HS-27A (cell line): ENCODE results near the gene VSTM1.
A peak's percentile ranks its signal among the peaks of the same experiment; 100 is the strongest.

Experiments
- DNase-seq: peaks from one replicate; pipeline ENCODE4 v3.0.0-alpha.2; 2012; ENCODE audit warnings: low read depth, missing footprints

The VSTM1 gene

GRCh38 chr19:54011507-54012211, 52.0 kb downstream of the VSTM1 start:
- no peak for DNase-seq

- no peak for DNase-seq
Measured at GRCh38 chr19:54010474-54010873, 53.2 kb downstream of the VSTM1 start.

GRCh38 chr19:54009440-54009839, 54.3 kb downstream of the VSTM1 start:
- no peak for DNase-seq

- DNase-seq = peak; percentile 82
Measured at GRCh38 chr19:54002495-54003315, 61.0 kb downstream of the VSTM1 start.

- no peak for DNase-seq
Measured at GRCh38 chr19:54001496-54001895, 62.2 kb downstream of the VSTM1 start.

GRCh38 chr19:53999694-54000093, 64.0 kb downstream of the VSTM1 start:
- no peak for DNase-seq

- DNase-seq = no peak
Measured at GRCh38 chr19:53998223-53998622, 65.5 kb downstream of the VSTM1 start.

GRCh38 chr19:53994811-53995210, 68.9 kb downstream of the VSTM1 start:
- no peak for DNase-seq

GRCh38 chr19:53993448-53993847, 70.2 kb downstream of the VSTM1 start:
- DNase-seq = no peak

GRCh38 chr19:53992815-53993214, 70.9 kb downstream of the VSTM1 start:
- DNase-seq = no peak

- no peak for DNase-seq
Measured at GRCh38 chr19:53992211-53992610, 71.5 kb downstream of the VSTM1 start.

- no peak for DNase-seq
Measured at GRCh38 chr19:53991224-53992113, 72.2 kb downstream of the VSTM1 start, which contains the start of gene CACNG6. Gene CACNG6 (plus strand): TSS chr19:53991637. CDS start chr19:53992878, 1,241 bp downstream.
